Thyroid gland (tissue), 4 donors: ENCODE data around the gene LCA5. TPM values are rescaled to one million over a fixed set of nuclear protein-coding genes. Genes with fewer than 3 reads are reported as not detected.

Experiments used
- DNase-seq, 2 donors: peaks; one replicate each; pipeline ENCODE4 v3.0.0-alpha.2; 2019
- H3K27ac ChIP-seq, 3 donors: fragments of 200-600 bp; sonication (generic); 1 replicate in 2 of 3; 2 replicates in 1 of 3; pipeline ENCODE4 v1.5.1; 2016 to 2019; ENCODE audit warnings: mild to moderate bottlenecking in 1 of 3, moderate library complexity in 1 of 3
- H3K27me3 ChIP-seq: fragments of 200-600 bp; sonication (generic); one replicate; pipeline ENCODE4 v1.5.1; 2019
- H3K36me3 ChIP-seq, 2 donors: fragments of 200-600 bp; sonication (generic); one replicate each; pipeline ENCODE4 v1.5.1; 2016 to 2019
- H3K4me1 ChIP-seq, 2 donors: fragments of 200-600 bp; sonication (generic); one replicate each; pipeline ENCODE4 v1.5.1; 2017 to 2019
- H3K4me3 ChIP-seq, 3 donors: fragments of 200-600 bp; sonication (generic); replicated peaks in 1 of 3; 1 replicate in 2 of 3; 2 replicates in 1 of 3; pipeline ENCODE4 v1.5.1; 2016; ENCODE audit warnings: mild to moderate bottlenecking in 1 of 3
- H3K9me3 ChIP-seq: fragments of 200-600 bp; sonication (generic); one replicate; pipeline ENCODE4 v1.5.1; 2017
- POLR2A ChIP-seq, 2 donors: fragments of 450-650 bp; IDR thresholded peaks; one replicate each; pipeline ENCODE4 v1.6.1; 2017; ENCODE audit warnings: antibody characterized with exemption in 2 of 2, mild to moderate bottlenecking in 2 of 2, moderate library complexity in 1 of 2
- WGBS, 2 donors: methylation state at CpG; one replicate each; pipeline ENCODE4 v1.1.5; 2017; 5-methylcytosine and 5-hydroxymethylcytosine counted together
- intact Hi-C: fragments of 100-400 bp; cut with DNase I; formaldehyde crosslinking; loops from one replicate; pipeline ENCODE4 v1.15.1; 2023
- total RNA-seq, 4 donors: library from RNA; depleted of rRNA; stranded (reverse); fragments of >200 nt; gene quantifications; one replicate each; pipeline ENCODE4 v1.2.3, GENCODE V29; 2016
- TF ChIP-seq, protein P1 (sequence below), 6 experiments: fragments of 200-600 bp in 3 of 6; fragments of 450-650 bp in 3 of 6; sonication (generic) in 3 of 6; IDR thresholded peaks; one replicate each; pipeline ENCODE4 v1.5.1; 2016 to 2019; ENCODE audit warnings: antibody characterized with exemption in 6 of 6, mild to moderate bottlenecking in 2 of 6, inconsistent platforms in 1 of 6, moderate library complexity in 1 of 6

The LCA5 gene
- total RNA-seq, 4 donors from 2014 or later: 13.7 to 18.8 (median 16.3) TPM

DNA sequence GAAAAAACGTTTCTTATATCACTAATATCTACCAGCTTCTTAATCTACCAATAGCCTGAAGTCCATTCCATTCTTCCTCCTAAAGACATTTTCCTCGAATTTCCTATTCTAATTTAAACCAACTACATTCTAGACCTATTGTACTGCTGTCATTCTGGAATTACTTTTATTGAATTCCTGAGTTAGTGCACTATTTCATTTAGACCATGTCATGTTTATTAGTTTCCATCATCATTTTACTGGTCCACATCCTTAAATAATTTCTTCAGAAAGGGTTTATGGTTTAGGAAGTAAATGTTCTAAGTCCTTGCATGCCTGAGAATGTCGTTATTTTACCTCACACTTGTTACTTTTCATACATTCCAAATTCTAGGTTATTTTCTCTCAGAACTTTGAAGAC is 13.2 kb downstream of the LCA5 start:
- 92% methylated on average over 3 of the region's 3 CpGs for WGBS, 2 donors
- no peak overlapping the region for H3K27ac ChIP-seq
- intact Hi-C loops: no loop called here

DNA sequence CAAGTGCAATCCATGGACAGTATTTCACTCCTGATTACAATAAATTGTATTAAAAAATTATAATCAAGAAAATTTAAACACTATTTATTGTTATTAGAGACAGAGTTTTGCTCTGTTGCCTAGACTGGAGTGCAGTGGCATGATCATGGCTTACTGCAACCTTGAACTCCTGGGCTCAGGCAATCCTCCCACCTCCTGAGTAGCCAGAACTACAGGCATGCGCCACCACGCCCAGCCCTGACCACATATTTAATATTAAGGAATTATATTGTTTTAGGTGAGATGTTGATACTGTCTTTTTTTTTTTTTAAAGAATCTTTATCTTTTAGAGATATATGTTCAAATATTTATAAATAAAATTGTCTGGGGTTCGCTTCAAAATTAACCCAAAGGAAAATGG is 14.6 kb downstream of the LCA5 start:
- Histone ChIP-seq H3K9me3 (no peaks in the 10 kb centered on the region), H3K27me3 (no peaks in the 10 kb centered on the region), H3K4me3 (no peak overlapping the region), H3K27ac (no peak overlapping the region), H3K36me3 (no peaks in the 10 kb centered on the region), H3K4me1 (no peaks in the 10 kb centered on the region)
- no peak for DNase-seq
- no peak for TF ChIP-seq POLR2A (IDR thresholded peaks at IDR 0.05)
- intact Hi-C loops: no loop called here
- 96 to 97% methylated on average over 3 of the region's 3 CpGs for WGBS, 2 donors

More for the DNA sequence above, 13.2 kb downstream of the LCA5 start:
- Histone ChIP-seq H3K27me3 (no peaks in the 10 kb centered on the region), H3K9me3 (no peaks in the 10 kb centered on the region), H3K4me1 (no peaks in the 10 kb centered on the region), H3K4me3 (no peak overlapping the region), H3K36me3 (no peaks in the 10 kb centered on the region)
- TF ChIP-seq, protein P1, sequence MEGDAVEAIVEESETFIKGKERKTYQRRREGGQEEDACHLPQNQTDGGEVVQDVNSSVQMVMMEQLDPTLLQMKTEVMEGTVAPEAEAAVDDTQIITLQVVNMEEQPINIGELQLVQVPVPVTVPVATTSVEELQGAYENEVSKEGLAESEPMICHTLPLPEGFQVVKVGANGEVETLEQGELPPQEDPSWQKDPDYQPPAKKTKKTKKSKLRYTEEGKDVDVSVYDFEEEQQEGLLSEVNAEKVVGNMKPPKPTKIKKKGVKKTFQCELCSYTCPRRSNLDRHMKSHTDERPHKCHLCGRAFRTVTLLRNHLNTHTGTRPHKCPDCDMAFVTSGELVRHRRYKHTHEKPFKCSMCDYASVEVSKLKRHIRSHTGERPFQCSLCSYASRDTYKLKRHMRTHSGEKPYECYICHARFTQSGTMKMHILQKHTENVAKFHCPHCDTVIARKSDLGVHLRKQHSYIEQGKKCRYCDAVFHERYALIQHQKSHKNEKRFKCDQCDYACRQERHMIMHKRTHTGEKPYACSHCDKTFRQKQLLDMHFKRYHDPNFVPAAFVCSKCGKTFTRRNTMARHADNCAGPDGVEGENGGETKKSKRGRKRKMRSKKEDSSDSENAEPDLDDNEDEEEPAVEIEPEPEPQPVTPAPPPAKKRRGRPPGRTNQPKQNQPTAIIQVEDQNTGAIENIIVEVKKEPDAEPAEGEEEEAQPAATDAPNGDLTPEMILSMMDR (IDR thresholded peaks at IDR 0.05): no peak
- no peak for TF ChIP-seq POLR2A (IDR thresholded peaks at IDR 0.05)
- no peak for DNase-seq

- Histone ChIP-seq H3K36me3 (no peaks in the 10 kb centered on the region), H3K4me1 (peaks cover 0 to 6% of the 10 kb centered on the region in 2 donors), H3K9me3 (no peaks in the 10 kb centered on the region), H3K4me3 (no peak overlapping the region), H3K27ac (no peak overlapping the region), H3K27me3 (no peaks in the 10 kb centered on the region)
- intact Hi-C loops: no loop called here
- WGBS, 2 donors: 96 to 98% methylated on average over 1 of the region's 1 CpG
- no peak for DNase-seq
- TF ChIP-seq, protein P1 (IDR thresholded peaks at IDR 0.05): no peak
- TF ChIP-seq POLR2A (IDR thresholded peaks at IDR 0.05): no peak
Observed at GRCh38 chr6:79520534-79520933, 16.7 kb downstream of the LCA5 start.

DNA sequence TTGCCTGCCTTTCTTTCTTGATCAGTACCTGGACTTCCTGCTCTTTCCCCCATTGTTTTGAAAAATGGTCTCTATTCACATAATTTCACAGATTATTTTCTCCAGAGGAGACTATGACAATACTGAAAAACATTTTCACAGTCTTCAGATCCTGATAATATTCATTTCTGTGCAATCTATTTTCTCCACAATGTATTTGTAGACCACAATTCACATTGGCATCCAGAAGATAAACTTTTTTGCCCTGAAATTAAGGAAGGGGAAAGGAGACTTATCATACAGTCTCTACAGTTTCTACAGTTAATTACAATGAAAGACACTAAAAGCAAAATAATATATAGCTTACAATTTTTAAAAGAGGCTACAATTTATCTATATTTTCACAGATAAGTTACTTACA is 18.4 kb downstream of the LCA5 start:
- no peak overlapping the region for H3K4me3 ChIP-seq
- H3K4me1 ChIP-seq: peaks cover 0 to 16% of the 10 kb centered on the region in 2 donors
- no peaks in the 10 kb centered on the region for H3K36me3 ChIP-seq
- DNase-seq: no peak
- no peak overlapping the region for H3K27ac ChIP-seq
- H3K27me3 ChIP-seq: no peaks in the 10 kb centered on the region
- TF ChIP-seq, protein P1 (IDR thresholded peaks at IDR 0.05): no peak
- TF ChIP-seq POLR2A (IDR thresholded peaks at IDR 0.05): no peak
- no peaks in the 10 kb centered on the region for H3K9me3 ChIP-seq
- intact Hi-C loops: no loop called here

DNA sequence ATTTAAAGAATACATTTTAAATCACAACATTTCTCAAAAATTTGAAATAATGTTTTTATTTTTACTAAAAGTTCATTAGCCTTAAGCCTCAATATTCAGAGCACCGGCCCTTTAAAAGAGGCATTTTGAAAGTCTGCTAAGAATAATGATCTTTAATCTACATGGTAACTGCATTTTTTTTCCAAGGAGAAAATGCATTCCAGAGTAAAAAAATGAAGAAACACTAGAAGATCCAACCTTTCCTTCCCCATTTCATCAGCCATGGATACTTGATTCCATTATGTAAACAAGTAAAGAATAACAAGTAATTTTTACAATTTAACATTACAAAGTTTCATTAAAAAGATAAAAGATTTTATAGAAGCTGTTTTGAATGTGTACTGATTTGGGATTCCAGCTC is 21.8 kb downstream of the LCA5 start:
- no peak overlapping the region for H3K4me3 ChIP-seq
- no peaks in the 10 kb centered on the region for H3K27me3 ChIP-seq
- 77 to 85% methylated on average over 1 of the region's 1 CpG for WGBS, 2 donors
- no peak for DNase-seq
- intact Hi-C loops: no loop called here
- peaks cover 8 to 37% of the 10 kb centered on the region in 2 donors for H3K4me1 ChIP-seq
- no peaks in the 10 kb centered on the region for H3K9me3 ChIP-seq
- no peak for TF ChIP-seq POLR2A (IDR thresholded peaks at IDR 0.05)
- TF ChIP-seq, protein P1 (IDR thresholded peaks at IDR 0.05): no peak
- H3K36me3 ChIP-seq: no peaks in the 10 kb centered on the region
- peak overlapping the region in 2 of 3 donors; percentile 27 to 55 for H3K27ac ChIP-seq

DNA sequence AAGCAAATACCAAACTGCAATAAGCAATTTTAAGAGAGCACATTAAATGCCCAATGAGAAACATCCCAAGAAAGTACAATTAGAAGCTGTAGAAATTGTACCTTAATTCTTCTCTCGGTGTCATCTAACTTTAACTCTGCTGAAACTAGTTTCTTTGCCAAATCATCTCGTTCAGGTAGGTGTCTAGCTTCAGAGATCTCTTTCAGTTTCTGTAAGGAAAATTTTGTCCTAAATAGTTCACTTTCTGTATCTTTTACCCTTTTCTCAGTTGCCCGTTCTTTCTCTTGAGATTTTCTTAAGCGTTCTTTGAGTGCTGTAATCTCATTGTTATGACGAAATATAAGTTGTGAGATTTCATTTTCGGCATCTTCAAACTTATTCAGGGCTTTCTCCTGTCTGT is 24.1 kb downstream of the LCA5 start:
- no peaks in the 10 kb centered on the region for H3K36me3 ChIP-seq
- no peaks in the 10 kb centered on the region for H3K9me3 ChIP-seq
- no peak for DNase-seq
- H3K27ac ChIP-seq: no peak overlapping the region
- peaks cover 8 to 37% of the 10 kb centered on the region in 2 donors for H3K4me1 ChIP-seq
- peak overlapping the region in 1 of 3 donors; percentile 1 for H3K4me3 ChIP-seq
- intact Hi-C loops: no loop called here
- no peak for TF ChIP-seq POLR2A (IDR thresholded peaks at IDR 0.05)
- TF ChIP-seq, protein P1 (IDR thresholded peaks at IDR 0.05): no peak
- H3K27me3 ChIP-seq: no peaks in the 10 kb centered on the region
- 65 to 72% methylated on average over 6 of the region's 6 CpGs for WGBS, 2 donors
